Esophagus muscularis mucosa (tissue), 4 donors: ENCODE results near the gene VSIG4.

Source experiments
- CTCF ChIP-seq, 3 experiments: fragments of 200-600 bp in 2 of 3; fragments of 450-650 bp in 1 of 3; sonication (generic) in 2 of 3; IDR thresholded peaks; one replicate each; pipeline ENCODE4 v1.5.1; 2017 to 2019; ENCODE audit warnings: antibody characterized with exemption in 3 of 3, mild to moderate bottlenecking in 2 of 3, moderate library complexity in 1 of 3
- EP300 ChIP-seq: sonication (generic); formaldehyde crosslinking; IDR thresholded peaks from one replicate; pipeline ENCODE4 v1.6.1; 2017; ENCODE audit warnings: antibody characterized with exemption
- POLR2A ChIP-seq: fragments of 450-650 bp; IDR thresholded peaks from one replicate; pipeline ENCODE4 v1.6.1; 2017; ENCODE audit warnings: antibody characterized with exemption, moderate library complexity, mild to moderate bottlenecking, low read depth

GRCh38 chrX:65997978-65998717, 41.7 kb downstream of the VSIG4 start:
- no peak for TF ChIP-seq POLR2A
- TF ChIP-seq CTCF (IDR thresholded peaks at IDR 0.05) = no peak
- TF ChIP-seq EP300 = no peak
